Measurements from ENCODE around the gene ACKR4.
"Not testable (repeated sequence)": the region's sequence is repeated elsewhere in the genome, so short reads cannot be mapped to it uniquely, and the experiment has no call there.

Gene ACKR4

DNA sequence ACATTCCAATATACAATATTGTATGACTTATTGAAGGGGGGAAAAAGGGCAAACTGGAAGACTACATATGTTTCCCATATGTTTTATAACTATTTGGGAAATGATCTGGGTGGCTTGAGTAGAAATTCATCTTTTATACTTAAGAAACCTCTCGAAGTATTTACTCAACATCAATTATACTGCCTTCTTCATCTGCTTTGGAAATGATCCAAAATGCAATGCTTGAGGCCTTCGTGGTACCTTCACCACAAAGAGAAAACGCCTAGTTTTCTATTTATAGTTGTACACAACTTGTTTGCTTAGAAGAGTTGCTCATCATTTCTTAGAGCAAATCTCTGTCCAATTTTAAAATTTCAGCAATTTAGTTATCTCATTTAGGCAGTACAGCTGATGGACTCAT is 18.8 kb downstream of the ACKR4 start:
- DNase-seq = no peak
- TF ChIP-seq GATA1 (IDR thresholded peaks at IDR 0.05; ENCODE audit: low read depth, low read length) (no peak), POLR2A (IDR thresholded peaks at IDR 0.05; ENCODE audit: low read length) (no peak)

GRCh38 chr3:132616780-132617179 is 19.7 kb downstream of the ACKR4 start:
- TF ChIP-seq POLR2A (IDR thresholded peaks at IDR 0.05; ENCODE audit: low read length) (no peak), GATA1 (IDR thresholded peaks at IDR 0.05; ENCODE audit: low read depth, low read length) (no peak)
- DNase-seq = no peak

DNA sequence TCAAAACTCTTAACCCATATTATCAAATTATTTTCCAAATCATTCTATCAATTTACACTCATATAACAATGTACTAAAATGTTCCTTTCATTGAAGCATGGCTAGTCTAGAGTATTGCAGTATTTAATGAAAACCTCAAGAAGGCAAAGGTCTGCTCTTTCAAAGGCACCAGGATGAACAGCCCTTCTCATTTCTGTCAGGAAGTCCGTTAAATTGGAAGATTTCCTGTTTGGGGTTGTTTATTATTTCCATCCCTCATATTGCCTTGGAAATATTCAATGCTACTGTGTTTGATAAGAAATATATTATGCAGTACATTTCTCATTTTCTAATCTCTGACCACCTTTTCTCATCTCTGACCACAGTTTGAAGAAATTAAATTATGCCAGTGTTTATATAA is 25.1 kb downstream of the ACKR4 start:
- DNase-seq = no peak
- TF ChIP-seq GATA1 (IDR thresholded peaks at IDR 0.05; ENCODE audit: low read depth, low read length) (no peak), POLR2A (IDR thresholded peaks at IDR 0.05; ENCODE audit: low read length) (no peak)

- TF ChIP-seq GATA1 (IDR thresholded peaks at IDR 0.05; ENCODE audit: low read depth, low read length) (no peak), POLR2A (IDR thresholded peaks at IDR 0.05; ENCODE audit: low read length) (no peak)
- no peak for DNase-seq
Measured at GRCh38 chr3:132622761-132623160, 25.7 kb downstream of the ACKR4 start.

GRCh38 chr3:132623646-132624045 is 26.6 kb downstream of the ACKR4 start:
- DNase-seq = no peak
- no peak for TF ChIP-seq POLR2A (IDR thresholded peaks at IDR 0.05; ENCODE audit: low read length)
- TF ChIP-seq GATA1 (IDR thresholded peaks at IDR 0.05; ENCODE audit: low read depth, low read length) = no peak

DNA sequence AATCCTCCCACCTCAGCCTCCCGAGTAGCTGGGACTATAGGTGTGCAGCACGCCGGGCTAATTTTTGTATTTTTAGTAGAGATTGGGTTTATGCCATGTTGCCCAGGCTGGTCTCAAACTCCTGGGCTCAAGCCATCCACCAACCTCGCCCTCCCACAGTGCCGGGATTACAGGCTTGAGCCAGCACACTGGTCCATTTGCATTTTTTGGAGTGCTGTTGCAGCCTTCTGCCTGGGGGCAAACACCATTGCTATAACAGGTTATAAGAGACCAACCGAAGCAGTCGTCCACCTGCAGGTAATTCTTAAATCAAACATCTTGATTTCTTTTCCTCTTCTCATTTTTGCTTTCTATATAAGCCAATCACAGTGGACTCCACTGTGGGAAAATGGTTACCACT is 27.7 kb downstream of the ACKR4 start:
- no peak for TF ChIP-seq GATA1 (IDR thresholded peaks at IDR 0.05; ENCODE audit: low read depth, low read length)
- TF ChIP-seq POLR2A (IDR thresholded peaks at IDR 0.05; ENCODE audit: low read length) = no peak
- DNase-seq = no peak

GRCh38 chr3:132625613-132626012 is 28.5 kb downstream of the ACKR4 start:
- TF ChIP-seq POLR2A (IDR thresholded peaks at IDR 0.05; ENCODE audit: low read length) (no peak), GATA1 (IDR thresholded peaks at IDR 0.05; ENCODE audit: low read depth, low read length) (no peak)
- no peak for DNase-seq

GRCh38 chr3:132626955-132627354 is 29.9 kb downstream of the ACKR4 start:
- DNase-seq = peak; percentile 2 to 11
- no peak for TF ChIP-seq GATA1 (IDR thresholded peaks at IDR 0.05; ENCODE audit: low read depth, low read length)
- no peak for TF ChIP-seq POLR2A (IDR thresholded peaks at IDR 0.05; ENCODE audit: low read length)

DNA sequence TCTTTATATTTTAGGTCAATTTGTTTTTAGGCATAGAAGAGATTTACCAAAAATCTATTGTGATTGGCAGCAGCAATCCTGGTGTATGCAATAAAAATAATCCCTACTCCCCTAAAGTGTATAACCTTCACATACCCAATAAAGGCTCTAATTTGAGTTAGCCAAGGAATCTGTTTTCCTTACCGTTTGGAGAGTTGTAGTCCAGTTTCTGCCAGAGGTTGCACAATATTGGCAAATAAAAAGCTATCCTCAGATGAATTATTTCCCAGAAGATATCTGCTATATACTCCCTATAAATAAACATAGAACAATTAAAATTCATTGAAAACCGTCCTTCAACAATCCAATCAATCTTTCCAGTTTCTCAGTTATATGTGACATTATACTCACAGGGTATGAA is 31.1 kb downstream of the ACKR4 start:
- no peak for TF ChIP-seq GATA1 (IDR thresholded peaks at IDR 0.05; ENCODE audit: low read depth, low read length)
- TF ChIP-seq POLR2A (IDR thresholded peaks at IDR 0.05; ENCODE audit: low read length) = no peak
- no peak for DNase-seq

DNA sequence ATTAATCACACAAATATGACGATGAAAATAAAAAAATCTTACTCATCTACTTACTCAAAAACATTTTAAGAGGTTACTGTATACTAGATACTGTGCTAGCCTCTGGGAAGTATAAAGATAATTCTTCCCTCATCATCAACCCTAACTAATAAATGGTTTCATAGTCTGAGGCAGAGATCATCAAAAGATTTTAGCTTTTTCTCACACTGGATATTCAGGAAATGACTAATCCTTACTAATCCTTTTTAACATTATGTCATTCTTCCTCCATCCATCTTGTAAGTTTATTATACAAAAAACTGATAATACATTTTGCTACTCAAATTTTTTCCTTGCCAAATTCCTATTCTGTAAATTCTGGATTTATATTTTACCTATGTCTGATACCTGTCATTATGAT is 32.9 kb downstream of the ACKR4 start:
- no peak for TF ChIP-seq GATA1 (IDR thresholded peaks at IDR 0.05; ENCODE audit: low read depth, low read length)
- TF ChIP-seq POLR2A (IDR thresholded peaks at IDR 0.05; ENCODE audit: low read length) = no peak
- no peak for DNase-seq

DNA sequence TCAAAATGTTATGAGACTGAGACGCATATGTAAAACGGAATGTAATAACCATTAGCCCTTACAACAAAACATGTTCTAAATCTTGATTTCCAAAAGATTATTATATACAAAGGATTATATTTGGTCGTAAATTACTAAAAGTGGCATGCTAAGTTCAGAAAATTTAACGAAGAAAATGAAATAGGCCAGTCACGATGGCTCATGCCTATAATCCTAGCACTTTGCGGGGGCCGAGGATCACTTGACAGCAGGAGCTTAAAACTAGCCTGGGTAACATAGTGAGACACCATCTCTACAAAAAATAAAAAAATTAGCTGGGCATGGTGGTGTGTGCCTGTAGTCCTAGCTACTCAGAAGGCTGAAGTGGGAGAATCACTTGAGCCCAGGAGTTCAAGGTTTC is 33.5 kb downstream of the ACKR4 start:
- no peak for TF ChIP-seq POLR2A (IDR thresholded peaks at IDR 0.05; ENCODE audit: low read length)
- no peak for TF ChIP-seq GATA1 (IDR thresholded peaks at IDR 0.05; ENCODE audit: low read depth, low read length)
- no peak for DNase-seq

- TF ChIP-seq POLR2A (IDR thresholded peaks at IDR 0.05; ENCODE audit: low read length) (no peak), GATA1 (IDR thresholded peaks at IDR 0.05; ENCODE audit: low read depth, low read length) (no peak)
Measured at GRCh38 chr3:132635052-132635451, 38.0 kb downstream of the ACKR4 start.

GRCh38 chr3:132637590-132637989 is 40.5 kb downstream of the ACKR4 start:
- DNase-seq = no peak

More at GRCh38 chr3:132635052-132635451, 38.0 kb downstream of the ACKR4 start:
- DNase-seq = no peak

GRCh38 chr3:132638706-132639105 is 41.6 kb downstream of the ACKR4 start:
- no peak for TF ChIP-seq POLR2A (IDR thresholded peaks at IDR 0.05; ENCODE audit: low read length)
- TF ChIP-seq GATA1 (IDR thresholded peaks at IDR 0.05; ENCODE audit: low read depth, low read length) = no peak
- no peak for DNase-seq

More at GRCh38 chr3:132637590-132637989, 40.5 kb downstream of the ACKR4 start:
- TF ChIP-seq GATA1 (IDR thresholded peaks at IDR 0.05; ENCODE audit: low read depth, low read length) = no peak
- TF ChIP-seq POLR2A (IDR thresholded peaks at IDR 0.05; ENCODE audit: low read length) = no peak

DNA sequence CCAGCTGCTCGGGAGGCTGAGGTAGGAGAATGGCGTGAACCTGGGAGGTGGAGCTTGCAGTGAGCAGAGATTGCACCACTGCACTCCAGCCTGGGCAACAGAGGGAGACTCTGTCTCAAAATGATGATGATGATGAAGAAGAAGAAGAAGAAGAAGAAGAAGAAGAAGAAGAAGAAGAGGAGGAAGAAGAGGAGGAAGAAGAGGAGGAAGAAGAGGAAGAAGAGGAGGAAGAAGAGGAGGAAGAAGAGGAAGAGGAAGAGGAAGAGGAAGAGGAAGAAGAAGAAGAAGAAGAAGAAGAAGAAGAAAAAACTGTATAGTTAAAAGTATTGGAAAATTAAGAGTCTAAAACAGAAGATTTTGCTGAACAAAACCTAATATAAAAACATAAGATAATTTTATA is 44.4 kb downstream of the ACKR4 start:
- not testable (repeated sequence) for DNase-seq
